HCT116 (cell line): ENCODE results near the gene TMA7.

Experiments used
- EZH2 ChIP-seq: fragments of 200-600 bp; sonication (generic); IDR thresholded peaks from 2 replicates; pipeline ENCODE4 v1.6.1; 2017; ENCODE audit warnings: antibody characterized with exemption, mixed run types
- POLR2A ChIP-seq: IDR thresholded peaks from 2 replicates; pipeline ENCODE4 v1.7.0; 2011; ENCODE audit warnings: borderline replicate concordance; ENCODE audit not compliant: insufficient read depth, insufficient read length; ENCODE audit errors: extremely low read depth
- POLR2AphosphoS5 ChIP-seq: IDR thresholded peaks from 2 replicates; pipeline ENCODE4 v1.6.1; 2011; ENCODE audit warnings: mild to moderate bottlenecking, low read depth, low read length, moderate library complexity
- SIN3A ChIP-seq: IDR thresholded peaks from 2 replicates; pipeline ENCODE4 v1.6.1; 2012; ENCODE audit warnings: low read depth
- SRF ChIP-seq: IDR thresholded peaks from 2 replicates; pipeline ENCODE4 v1.6.1; 2012; ENCODE audit warnings: low read depth
- TCF7L2 ChIP-seq: IDR thresholded peaks from 2 replicates; pipeline ENCODE4 v1.7.0; 2011; ENCODE audit warnings: borderline replicate concordance, inconsistent platforms; ENCODE audit not compliant: insufficient read depth, insufficient read length; ENCODE audit errors: extremely low read depth
- TF ChIP-seq, protein P1 (sequence below), 3 experiments: fragments of 200-600 bp in 1 of 3; sonication (generic) in 1 of 3; IDR thresholded peaks in 2 of 3; conservative IDR thresholded peaks in 1 of 3; 2 replicates each; pipeline ENCODE4 v1.5.1; 2012 to 2017; ENCODE audit warnings: low read depth in 2 of 3, low read length in 2 of 3, antibody characterized with exemption in 1 of 3, borderline replicate concordance in 1 of 3, control low read depth in 1 of 3, mild to moderate bottlenecking in 1 of 3, mixed read lengths in 1 of 3, mixed run types in 1 of 3, moderate library complexity in 1 of 3; ENCODE audit not compliant: insufficient read depth in 1 of 3

DNA sequence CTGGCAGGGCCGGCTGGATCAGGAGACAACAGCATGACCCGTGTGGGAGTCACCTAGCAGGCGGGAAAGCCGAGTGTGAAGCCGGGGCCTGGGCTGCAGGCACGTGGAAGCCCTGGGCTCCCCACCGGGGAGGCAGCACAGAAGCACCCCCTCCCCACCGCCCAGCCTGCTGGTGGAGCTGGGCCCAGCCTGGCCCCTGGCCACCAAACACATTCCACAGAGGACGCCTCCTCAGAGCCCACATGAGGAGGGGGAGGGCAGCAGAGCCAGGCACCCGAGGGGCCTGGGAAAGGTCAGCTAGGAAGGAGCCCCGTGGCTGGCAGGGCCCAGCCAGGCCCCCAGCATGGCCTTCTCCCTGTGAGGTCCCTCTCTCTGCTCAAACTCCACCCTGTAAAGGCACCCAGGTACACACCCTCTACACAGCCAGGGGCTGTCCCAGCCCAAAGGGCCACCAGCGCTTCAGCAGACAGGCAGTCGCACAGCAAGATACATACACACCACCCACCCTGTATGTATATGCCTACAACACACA is 14.7 kb upstream of the TMA7 start:
- TF ChIP-seq SIN3A (no peak), POLR2AphosphoS5 (no peak), POLR2A (no peak), SRF (no peak), TCF7L2 (no peak), EZH2 (no peak)
- TF ChIP-seq, protein P1, sequence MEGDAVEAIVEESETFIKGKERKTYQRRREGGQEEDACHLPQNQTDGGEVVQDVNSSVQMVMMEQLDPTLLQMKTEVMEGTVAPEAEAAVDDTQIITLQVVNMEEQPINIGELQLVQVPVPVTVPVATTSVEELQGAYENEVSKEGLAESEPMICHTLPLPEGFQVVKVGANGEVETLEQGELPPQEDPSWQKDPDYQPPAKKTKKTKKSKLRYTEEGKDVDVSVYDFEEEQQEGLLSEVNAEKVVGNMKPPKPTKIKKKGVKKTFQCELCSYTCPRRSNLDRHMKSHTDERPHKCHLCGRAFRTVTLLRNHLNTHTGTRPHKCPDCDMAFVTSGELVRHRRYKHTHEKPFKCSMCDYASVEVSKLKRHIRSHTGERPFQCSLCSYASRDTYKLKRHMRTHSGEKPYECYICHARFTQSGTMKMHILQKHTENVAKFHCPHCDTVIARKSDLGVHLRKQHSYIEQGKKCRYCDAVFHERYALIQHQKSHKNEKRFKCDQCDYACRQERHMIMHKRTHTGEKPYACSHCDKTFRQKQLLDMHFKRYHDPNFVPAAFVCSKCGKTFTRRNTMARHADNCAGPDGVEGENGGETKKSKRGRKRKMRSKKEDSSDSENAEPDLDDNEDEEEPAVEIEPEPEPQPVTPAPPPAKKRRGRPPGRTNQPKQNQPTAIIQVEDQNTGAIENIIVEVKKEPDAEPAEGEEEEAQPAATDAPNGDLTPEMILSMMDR (IDR thresholded peaks at IDR 0.05 in 2 of 3, conservative IDR thresholded peaks at IDR 0.05 in 1 of 3; ENCODE audit: borderline replicate concordance in 1 of 3, insufficient read depth in 1 of 3, low read depth in 2 of 3, low read length in 2 of 3): no peak
